Epithelial cell of esophagus (primary cell): Measurements from ENCODE around the gene DPP6.
A peak's percentile ranks its signal among the peaks of the same experiment; 100 is the strongest.

Source experiments
- DNase-seq: peaks from one replicate; pipeline ENCODE4 v3.0.0; 2010; ENCODE audit warnings: low read depth
- H3K4me3 ChIP-seq: 2 replicates; pipeline ENCODE4 v1.5.1; 2011; ENCODE audit warnings: mild to moderate bottlenecking, low read length, control low read depth
- CTCF ChIP-seq: IDR thresholded peaks from 2 replicates; pipeline ENCODE4 v1.5.1; 2011; ENCODE audit warnings: low read depth, mild to moderate bottlenecking, low read length, control low read depth, inconsistent platforms; ENCODE audit not compliant: insufficient read depth; ENCODE audit errors: missing control alignments

Gene DPP6

GRCh38 chr7:154911411-154911810 lies 859.2 kb downstream of the DPP6 start:
- H3K4me3 ChIP-seq: no peak overlapping the region
- DNase-seq: no peak
- no peak for TF ChIP-seq CTCF

- no peak overlapping the region for H3K4me3 ChIP-seq
- no peak for TF ChIP-seq CTCF
- no peak for DNase-seq
Observed at GRCh38 chr7:154911862-154912455, 859.8 kb downstream of the DPP6 start.

GRCh38 chr7:154912871-154913637 lies 860.9 kb downstream of the DPP6 start:
- H3K4me3 ChIP-seq: no peak overlapping the region
- no peak for TF ChIP-seq CTCF
- no peak for DNase-seq

- TF ChIP-seq CTCF: peak; percentile 87
- no peak overlapping the region for H3K4me3 ChIP-seq
Observed at GRCh38 chr7:154913638-154914307, 861.6 kb downstream of the DPP6 start.

GRCh38 chr7:154914308-154914995 lies 862.3 kb downstream of the DPP6 start:
- TF ChIP-seq CTCF: no peak
- H3K4me3 ChIP-seq: no peak overlapping the region
- no peak for DNase-seq

More at GRCh38 chr7:154913638-154914307, 861.6 kb downstream of the DPP6 start:
- peak; percentile 76 for DNase-seq

GRCh38 chr7:154914996-154915380 lies 862.8 kb downstream of the DPP6 start:
- no peak for DNase-seq
- TF ChIP-seq CTCF: no peak
- no peak overlapping the region for H3K4me3 ChIP-seq
